GM21786 (cell line): ENCODE results near the gene ZFPM1.

Source experiments
- ATAC-seq: cut with Tn5 transposase; IDR thresholded peaks from one replicate; pipeline ENCODE4 v1.9.1; 2021; ENCODE audit not compliant: unreplicated experiment

Gene ZFPM1

DNA sequence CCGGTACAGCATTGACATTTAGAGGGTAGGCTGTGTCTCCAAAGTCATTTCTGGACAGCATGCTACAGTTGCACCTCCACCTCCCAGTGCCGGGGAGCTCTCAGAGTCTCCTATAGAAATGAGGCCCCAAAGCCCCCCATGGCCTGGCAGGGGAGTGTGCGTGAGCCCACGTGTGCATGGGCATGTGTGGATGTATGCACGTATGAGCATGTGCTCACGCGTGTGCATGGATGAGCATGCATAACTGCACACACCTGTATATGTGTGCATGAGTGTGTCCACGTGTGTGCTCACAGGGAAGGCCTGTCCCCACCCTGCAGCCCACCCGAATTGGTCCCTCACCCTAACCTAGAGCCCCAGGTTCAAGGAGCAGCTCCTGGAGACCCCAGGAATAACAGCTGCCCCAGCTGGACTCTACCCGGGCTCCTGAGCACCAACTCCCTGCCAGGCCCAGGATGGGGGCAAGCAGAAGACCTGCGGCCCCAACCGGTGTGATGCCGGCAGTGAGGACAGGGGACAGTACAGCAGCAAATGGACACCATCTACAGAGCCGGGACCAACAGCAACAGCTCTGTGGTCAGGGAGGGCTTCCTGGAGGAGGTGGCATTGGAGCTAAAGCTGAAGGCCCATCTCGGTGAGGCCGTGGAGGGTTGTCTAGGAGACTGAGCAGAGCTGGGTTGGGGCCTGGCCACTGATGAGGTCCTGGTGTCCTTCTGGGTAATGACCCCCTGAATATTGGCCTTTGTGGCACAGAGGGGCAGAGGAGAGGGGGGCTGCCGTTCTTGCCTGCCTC is 35.2 kb upstream of the ZFPM1 start:
- no peak for ATAC-seq

GRCh38 chr16:88418869-88419268 is 34.2 kb upstream of the ZFPM1 start:
- no peak for ATAC-seq

- ATAC-seq = no peak
These were observed 33.3 kb upstream of the ZFPM1 start for GRCh38 chr16:88419790-88420189.

GRCh38 chr16:88420496-88420895 is 32.6 kb upstream of the ZFPM1 start:
- no peak for ATAC-seq

GRCh38 chr16:88421301-88421700 is 31.8 kb upstream of the ZFPM1 start:
- ATAC-seq = no peak

- no peak for ATAC-seq
These were observed 31.1 kb upstream of the ZFPM1 start for GRCh38 chr16:88421871-88422433.

DNA sequence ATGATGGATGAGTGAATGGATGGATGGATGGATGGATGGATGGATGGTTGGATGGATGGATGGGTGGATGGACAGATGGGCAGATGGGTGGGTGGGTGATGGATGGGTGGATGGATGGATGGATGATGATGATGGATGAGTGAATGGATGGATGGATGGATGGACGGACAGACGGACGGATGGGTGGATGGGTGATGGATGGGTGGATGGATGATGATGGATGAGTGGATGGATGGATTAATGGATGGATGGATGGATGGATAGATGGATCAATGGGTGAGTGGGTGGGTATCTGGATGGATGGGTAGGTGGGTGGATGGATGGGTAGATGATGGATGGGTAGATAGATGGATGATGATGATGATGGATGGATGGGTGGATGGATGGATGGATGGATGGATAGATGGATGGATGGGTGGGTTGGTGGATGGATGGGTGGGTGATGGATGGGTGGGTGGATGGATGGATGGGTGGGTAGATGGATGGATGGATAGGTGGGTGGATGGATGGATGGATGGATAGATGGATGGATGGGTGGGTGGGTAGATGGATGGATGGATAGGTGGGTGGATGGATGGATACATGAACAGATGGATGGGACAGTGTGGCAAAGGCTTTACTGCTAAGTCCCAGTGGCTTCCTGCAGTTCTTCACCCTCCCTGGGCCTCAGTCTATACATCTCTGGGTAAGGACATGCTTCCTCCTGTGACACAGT is 30.2 kb upstream of the ZFPM1 start:
- ATAC-seq = no peak

GRCh38 chr16:88423448-88423850 is 29.6 kb upstream of the ZFPM1 start:
- no peak for ATAC-seq

DNA sequence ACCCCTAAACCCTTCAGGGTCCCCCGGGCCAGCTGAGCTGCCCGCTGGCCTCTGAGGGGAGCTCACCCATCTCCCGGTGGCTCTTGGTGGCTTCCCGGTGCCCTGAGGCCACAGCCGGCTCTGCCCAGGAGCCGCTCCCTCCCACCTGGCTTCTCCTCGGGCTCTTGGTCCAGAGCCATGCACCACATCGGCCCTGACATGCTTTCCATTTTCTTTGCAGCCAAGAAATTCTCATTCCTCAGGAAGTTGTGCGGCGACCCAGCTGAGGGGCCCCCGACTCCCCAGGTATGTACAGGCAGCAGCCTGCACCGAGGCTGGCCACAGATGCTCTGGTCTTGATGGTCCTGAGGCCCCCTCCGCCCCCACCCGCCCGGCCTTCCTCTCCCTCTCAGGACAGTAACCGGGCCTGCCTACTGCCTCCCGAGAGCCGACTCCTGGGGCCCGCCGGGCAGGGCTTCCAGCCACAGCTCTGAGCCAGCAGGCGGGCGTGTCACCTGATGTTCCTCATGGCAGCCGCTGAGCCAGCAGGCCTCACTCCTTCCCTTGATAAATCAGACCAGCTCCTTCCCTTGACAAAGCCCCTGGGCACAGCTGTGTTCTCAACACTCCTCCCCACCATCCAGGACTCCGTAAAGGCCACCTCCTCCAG is 28.4 kb upstream of the ZFPM1 start:
- no peak for ATAC-seq

GRCh38 chr16:88426018-88426417 is 27.1 kb upstream of the ZFPM1 start:
- ATAC-seq = no peak

DNA sequence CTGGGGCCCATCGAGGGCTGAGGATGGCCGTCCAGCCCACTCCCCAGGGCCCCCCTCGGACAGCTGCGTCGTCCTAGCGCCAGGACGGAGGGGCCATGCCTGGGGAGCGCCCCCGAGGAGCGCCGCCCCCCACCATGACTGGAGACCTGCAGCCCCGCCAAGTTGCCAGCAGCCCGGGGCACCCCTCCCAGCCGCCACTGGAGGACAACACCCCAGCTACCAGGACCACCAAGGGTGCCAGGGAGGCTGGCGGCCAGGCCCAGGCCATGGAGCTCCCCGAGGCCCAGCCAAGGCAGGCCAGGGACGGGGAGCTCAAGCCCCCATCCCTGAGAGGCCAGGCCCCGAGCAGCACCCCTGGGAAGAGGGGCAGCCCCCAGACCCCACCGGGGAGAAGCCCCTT is 25.7 kb upstream of the ZFPM1 start:
- ATAC-seq = no peak

- ATAC-seq = no peak
These were observed 24.9 kb upstream of the ZFPM1 start for GRCh38 chr16:88428156-88428555.

DNA sequence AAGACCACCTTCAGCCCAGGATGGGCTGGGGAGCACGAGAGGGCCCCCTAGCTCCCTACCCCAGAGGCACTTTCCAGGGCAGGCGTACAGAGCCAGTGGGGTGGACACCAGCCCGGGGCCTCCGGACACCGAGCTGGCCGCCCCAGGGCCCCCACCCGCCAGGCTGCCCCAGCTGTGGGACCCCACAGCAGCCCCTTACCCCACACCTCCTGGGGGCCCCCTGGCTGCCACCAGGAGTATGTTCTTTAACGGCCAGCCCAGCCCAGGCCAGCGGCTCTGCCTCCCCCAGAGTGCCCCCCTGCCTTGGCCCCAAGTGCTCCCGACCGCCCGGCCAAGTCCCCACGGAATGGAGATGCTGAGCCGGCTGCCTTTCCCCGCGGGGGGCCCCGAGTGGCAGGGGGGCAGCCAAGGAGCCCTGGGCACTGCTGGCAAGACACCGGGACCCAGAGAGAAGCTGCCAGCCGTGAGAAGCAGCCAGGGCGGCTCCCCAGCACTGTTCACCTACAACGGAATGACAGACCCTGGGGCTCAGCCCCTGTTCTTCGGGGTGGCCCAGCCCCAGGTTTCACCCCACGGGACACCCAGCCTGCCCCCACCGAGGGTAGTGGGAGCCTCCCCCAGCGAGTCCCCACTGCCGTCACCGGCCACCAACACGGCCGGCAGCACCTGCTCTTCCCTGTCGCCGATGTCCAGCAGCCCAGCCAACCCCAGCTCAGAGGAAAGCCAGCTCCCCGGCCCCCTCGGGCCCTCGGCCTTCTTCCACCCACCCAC is 24.3 kb upstream of the ZFPM1 start:
- ATAC-seq = no peak

GRCh38 chr16:88429387-88430184 is 23.5 kb upstream of the ZFPM1 start:
- no peak for ATAC-seq

DNA sequence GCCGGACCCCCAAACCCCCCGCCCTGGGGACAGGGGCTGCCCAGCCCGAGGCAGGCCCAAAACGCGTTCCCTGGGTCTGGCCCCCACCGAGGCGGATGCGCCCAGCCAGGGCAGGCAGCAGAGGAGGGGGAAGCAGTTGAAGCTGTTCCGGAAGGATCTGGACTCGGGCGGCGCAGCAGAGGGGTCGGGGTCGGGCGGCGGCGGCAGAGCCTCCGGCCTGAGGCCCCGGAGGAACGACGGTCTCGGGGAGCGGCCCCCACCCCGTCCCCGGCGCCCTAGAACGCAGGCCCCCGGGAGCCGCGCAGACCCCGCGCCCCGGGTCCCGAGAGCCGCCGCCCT is 22.9 kb upstream of the ZFPM1 start:
- ATAC-seq = no peak

DNA sequence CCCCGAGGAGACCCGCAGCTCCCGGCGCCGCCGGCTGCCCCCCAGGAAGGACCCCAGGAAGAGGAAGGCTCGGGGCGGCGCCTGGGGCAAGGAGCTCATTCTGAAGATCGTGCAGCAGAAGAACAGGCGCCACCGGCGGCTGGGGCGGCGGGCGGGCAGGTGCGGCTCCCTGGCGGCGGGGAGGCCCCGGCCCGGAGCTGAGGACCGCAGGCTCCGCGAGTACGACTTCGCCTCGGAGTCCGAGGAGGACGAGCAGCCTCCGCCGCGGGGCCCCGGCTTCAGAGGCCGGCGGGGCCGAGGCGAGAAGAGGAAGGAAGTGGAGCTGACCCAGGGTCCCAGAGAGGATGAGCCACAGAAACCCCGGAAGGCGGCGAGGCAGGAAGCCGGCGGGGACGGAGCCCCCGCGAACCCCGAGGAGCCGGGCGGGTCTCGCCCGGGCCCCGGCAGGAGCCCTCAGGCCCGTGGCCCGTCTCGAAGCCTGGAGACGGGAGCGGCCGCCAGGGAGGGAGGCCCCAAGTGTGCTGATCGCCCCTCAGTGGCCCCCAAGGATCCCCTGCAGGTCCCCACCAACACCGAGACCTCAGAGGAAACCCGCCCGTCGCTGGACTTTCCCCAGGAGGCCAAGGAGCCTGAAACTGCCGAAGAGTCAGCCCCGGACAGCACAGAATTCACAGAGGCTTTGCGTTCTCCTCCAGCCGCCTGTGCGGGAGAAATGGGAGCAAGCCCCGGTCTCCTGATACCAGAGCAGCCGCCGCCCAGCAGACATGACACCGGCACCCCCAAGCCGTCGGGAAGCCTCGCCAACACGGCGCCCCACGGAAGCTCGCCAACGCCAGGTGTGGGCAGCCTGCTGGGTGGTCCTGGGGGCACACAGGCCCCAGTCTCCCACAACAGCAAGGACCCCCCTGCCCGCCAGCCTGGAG is 22.3 kb upstream of the ZFPM1 start:
- peak; percentile 58 for ATAC-seq

DNA sequence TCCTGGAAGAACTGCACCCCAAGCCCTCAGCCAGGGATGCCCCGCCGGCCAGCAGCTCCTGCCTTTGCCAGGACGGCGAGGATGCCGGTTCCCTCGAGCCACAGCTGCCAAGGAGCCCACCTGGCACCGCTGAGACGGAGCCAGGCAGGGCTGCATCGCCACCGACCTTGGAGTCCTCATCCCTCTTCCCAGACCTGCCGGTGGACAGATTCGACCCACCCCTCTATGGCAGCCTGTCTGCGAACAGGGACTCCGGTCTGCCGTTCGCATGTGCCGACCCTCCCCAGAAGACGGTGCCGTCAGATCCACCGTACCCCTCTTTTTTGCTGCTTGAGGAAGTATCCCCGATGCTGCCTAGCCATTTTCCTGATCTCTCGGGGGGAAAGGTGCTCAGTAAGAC is 21.4 kb upstream of the ZFPM1 start:
- no peak for ATAC-seq

DNA sequence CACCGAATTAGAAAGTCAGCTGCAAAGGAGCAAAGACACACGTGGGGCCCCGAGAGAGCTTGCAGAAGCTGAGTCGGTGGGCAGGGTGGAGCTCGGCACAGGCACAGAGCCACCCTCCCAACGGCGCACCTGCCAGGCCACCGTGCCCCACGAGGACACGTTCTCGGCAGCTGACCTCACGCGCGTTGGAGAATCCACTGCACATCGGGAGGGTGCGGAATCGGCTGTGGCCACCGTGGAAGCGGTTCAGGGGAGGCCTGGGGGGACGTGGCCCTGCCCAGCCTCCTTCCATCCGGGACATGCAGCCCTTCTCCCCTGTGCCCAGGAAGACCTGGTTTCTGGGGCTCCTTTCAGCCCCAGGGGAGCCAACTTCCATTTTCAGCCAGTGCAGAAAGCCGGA is 20.9 kb upstream of the ZFPM1 start:
- no peak for ATAC-seq

GRCh38 chr16:88432753-88433152 is 20.3 kb upstream of the ZFPM1 start:
- ATAC-seq = no peak
